GM15510 (cell line): ENCODE results near the gene MXI1.

Source experiments
- POLR2A ChIP-seq: IDR thresholded peaks from 3 replicates; pipeline ENCODE4 v1.6.1; 2011; ENCODE audit warnings: borderline replicate concordance; ENCODE audit not compliant: insufficient read length; ENCODE audit errors: extremely low read depth

Gene MXI1

GRCh38 chr10:110303681-110304080 lies 96.3 kb downstream of the MXI1 start:
- no peak for TF ChIP-seq POLR2A

DNA sequence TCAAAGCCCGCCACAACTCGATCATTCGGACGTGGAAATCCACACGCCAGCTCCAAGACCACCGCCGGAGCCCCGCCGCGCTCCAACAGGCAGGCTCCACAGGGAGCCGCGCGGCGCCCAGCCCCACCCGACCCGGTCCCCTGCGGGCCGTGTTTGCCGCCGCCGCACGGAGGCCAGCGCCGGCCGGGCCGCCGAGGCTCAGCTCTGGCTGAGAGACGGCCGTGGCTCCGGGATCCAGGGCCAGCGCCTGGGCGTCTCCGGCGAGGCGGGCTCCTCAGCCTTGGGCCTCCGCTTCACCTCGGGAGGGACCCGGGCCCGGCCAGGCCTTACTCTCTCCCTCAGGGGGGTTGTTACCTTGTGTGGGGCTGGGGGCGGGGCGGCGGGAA lies 97.0 kb downstream of the MXI1 start:
- TF ChIP-seq POLR2A, result no peak

- TF ChIP-seq POLR2A, result peak; percentile 93
These were observed 97.5 kb downstream of the MXI1 start, which contains the start of gene SMNDC1 for GRCh38 chr10:110304780-110305421. Gene SMNDC1 (minus strand): TSS chr10:110304920. CDS start chr10:110303587, 1,333 bp downstream.

DNA sequence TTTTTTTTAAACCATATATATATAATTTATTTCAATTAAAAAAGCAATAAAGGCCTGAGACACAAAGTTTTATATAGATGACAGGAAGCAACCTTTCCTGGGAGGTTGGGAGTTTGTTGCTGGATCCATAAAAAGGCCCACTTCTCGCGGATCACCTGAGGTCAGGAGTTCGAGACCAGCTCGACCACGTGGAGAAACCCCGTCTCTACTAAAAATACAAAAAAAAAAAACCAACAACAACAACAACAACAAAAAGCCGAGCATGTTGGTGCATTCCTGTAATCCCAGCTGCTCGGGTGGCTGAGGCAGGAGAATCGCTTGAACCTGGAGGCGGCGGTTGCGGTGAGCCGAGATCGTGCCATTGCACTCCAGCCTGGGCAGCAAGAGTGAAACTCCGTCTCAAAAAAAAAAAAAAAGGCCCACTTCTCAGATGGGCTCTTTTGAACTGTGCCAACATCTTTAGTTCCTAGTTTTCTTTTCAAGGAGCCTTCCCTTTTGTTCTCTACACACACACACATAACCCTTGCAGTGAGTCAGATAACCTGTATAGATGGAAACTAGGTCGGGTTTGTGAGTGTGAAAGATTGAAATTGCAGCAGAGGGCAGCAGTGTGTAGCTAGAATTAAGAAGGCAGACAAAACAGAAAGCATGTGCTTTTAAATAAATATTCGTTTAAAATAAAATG lies 98.5 kb downstream of the MXI1 start:
- no peak for TF ChIP-seq POLR2A

GRCh38 chr10:110306452-110306768 lies 99.0 kb downstream of the MXI1 start:
- TF ChIP-seq POLR2A, result no peak

- no peak for TF ChIP-seq POLR2A
These were observed 100.4 kb downstream of the MXI1 start for GRCh38 chr10:110307805-110308204.

DNA sequence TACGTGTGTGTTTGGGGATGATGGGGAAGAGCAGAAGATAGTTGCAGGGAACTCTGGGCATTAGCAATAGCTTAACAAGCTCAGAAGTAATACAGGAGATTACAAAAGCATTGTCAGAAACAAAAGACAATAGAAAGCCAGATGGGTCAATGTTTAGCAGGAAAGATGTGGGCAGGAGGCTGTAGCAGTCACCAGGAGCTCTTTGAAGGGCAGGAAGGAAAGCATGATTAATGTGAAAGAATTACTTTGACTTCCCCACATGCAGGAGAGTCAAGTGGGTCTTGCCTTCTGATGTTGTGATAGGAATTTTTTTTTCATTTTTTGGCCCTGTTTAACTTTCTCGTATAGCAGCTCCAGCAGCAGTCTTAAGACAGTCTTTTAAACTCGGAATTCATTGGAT lies 103.3 kb downstream of the MXI1 start:
- no peak for TF ChIP-seq POLR2A

DNA sequence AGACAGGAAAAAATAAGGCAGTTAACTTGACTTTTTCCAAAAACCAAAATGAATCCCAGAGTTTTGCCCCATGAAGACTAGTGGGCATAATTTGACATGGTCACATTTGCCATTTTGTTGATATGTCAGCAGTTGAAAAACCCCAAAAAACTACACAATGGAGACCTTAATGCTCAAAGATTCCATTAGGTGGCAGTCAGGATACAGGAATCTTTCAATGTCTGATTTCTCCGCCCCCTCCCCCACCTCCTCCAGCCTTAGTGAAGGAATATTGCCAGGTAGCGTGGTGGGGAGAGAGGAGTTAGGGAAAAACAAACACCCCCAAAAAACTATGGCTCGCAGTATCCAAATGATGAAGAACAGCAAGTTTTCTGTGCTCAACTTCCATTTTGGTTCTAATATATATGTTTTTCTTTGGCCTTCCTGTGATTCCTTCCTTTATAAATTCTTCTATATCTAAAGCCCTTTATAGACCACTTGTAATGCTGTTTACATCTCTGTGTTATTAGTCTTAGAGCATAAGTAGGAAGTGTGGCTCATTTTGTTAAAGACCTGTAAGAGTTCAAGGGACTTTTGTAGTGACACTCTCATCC lies 104.0 kb downstream of the MXI1 start:
- no peak for TF ChIP-seq POLR2A

DNA sequence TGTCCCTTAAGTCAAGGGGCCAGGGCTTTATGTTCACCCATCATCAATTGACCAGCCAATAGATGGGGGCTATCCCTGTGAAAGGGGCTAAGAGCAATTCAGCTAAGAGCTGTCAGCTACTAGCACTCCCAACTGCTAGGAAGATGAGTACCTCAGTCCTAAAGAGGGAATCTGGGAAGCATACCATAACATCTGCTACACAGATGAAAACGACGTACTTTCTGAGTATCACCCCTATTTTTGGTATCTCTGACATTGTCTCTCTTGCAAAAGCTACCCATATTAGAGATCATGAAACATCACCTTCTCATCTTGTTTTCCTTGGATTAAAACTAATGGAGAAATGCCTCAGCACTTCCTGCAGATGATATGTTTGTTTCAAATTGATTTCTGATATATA lies 104.8 kb downstream of the MXI1 start:
- TF ChIP-seq POLR2A, result no peak

DNA sequence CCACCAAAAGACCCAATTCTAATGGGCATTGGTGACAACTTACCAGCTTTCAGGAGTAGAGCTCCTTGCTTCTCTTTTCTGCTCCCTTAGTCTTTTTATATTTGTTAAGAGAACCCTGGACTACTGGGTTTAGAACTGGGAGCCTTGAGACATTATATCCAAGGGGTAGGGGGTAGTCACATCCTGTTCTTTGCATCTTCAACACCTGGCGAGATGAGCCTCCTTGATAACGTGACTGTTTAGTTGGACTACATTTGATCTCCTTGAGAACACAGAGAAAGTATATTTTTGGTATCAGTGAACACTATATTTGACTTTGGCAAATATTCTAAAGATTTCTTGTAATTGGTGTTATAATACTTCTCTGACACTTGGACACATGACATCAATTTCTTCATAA lies 106.3 kb downstream of the MXI1 start:
- no peak for TF ChIP-seq POLR2A

GRCh38 chr10:110317866-110318850 lies 110.8 kb downstream of the MXI1 start:
- no peak for TF ChIP-seq POLR2A

- no peak for TF ChIP-seq POLR2A
These were observed 114.6 kb downstream of the MXI1 start for GRCh38 chr10:110321869-110322620.

DNA sequence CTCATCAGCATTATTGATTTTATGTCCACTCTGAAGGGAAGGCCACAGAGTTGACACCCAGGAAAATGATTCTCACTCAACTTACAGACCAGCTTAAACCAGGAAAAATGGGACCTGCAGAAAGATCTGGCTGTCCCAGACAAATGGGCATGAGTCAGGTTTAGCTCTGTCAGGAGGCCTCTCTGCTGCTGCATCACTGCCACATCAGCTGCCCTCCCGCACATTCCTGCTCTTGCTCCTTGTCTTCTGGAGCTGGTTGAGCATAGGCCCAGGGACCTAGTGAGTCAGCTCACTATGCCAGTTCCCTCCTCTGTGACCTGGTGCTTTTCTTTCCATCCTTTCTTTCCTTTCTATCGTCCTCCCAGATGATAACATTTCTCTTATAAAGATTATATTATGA lies 116.1 kb downstream of the MXI1 start:
- TF ChIP-seq POLR2A, result no peak

DNA sequence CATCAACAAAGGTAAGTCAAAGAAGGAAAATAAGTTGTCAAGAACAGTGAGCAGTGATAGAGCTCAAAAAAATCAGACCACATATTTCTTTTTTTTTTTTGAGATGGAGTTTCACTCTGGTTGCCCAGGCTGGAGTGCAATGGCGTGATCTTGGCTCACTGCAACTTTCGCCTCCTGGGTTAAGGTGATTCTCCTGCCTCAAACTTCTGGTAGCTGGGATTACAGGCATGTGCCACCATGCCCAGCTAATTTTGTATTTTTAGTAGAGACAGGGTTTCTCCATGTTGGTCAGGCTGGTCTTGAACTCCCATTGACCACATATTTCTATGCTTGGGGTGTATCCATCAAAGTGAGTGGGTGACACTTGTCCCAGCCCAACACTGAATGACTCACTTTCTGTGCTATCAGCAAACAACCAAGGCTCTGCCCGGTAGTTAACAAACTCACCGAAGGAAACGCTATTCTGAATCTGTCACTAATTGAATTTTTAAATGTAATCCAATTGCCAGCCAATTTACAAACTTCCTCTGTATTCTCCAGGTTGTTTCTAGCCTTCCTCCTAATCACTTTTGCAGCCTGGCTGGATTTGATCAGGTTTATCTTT lies 116.9 kb downstream of the MXI1 start:
- TF ChIP-seq POLR2A, result no peak
